PFSK-1 (cell line): ENCODE data around the gene RASAL2.

Experiments used
- FOXP2 ChIP-seq: optimal IDR thresholded peaks from 2 replicates; pipeline ENCODE3; 2011; ENCODE audit warnings: borderline replicate concordance, control low read depth, inconsistent platforms; ENCODE audit not compliant: insufficient read depth; ENCODE audit errors: extremely low read length, extremely low read depth
- POLR2AphosphoS5 ChIP-seq: IDR thresholded peaks from 2 replicates; pipeline ENCODE4 v1.6.1; 2012; ENCODE audit warnings: low read depth, mild to moderate bottlenecking, control low read depth, low read length, moderate library complexity
- SIN3A ChIP-seq: IDR thresholded peaks from 2 replicates; pipeline ENCODE4 v1.6.1; 2012; ENCODE audit warnings: mild to moderate bottlenecking, low read length, moderate library complexity, borderline replicate concordance; ENCODE audit not compliant: insufficient read depth
- TAF1 ChIP-seq: IDR thresholded peaks from 2 replicates; pipeline ENCODE4 v1.6.1; 2012; ENCODE audit warnings: low read length, control low read depth, borderline replicate concordance; ENCODE audit not compliant: insufficient read depth
- TF ChIP-seq, protein P1 (sequence below), 2 experiments: IDR thresholded peaks; 2 replicates each; pipeline versions ENCODE4 v1.6.1 to v1.8.0; 2011 to 2012; ENCODE audit warnings: low read depth in 2 of 2, low read length in 2 of 2, control low read depth in 1 of 2, inconsistent platforms in 1 of 2, mild to moderate bottlenecking in 1 of 2, moderate library complexity in 1 of 2; ENCODE audit not compliant: insufficient read depth in 1 of 2

The RASAL2 gene

DNA sequence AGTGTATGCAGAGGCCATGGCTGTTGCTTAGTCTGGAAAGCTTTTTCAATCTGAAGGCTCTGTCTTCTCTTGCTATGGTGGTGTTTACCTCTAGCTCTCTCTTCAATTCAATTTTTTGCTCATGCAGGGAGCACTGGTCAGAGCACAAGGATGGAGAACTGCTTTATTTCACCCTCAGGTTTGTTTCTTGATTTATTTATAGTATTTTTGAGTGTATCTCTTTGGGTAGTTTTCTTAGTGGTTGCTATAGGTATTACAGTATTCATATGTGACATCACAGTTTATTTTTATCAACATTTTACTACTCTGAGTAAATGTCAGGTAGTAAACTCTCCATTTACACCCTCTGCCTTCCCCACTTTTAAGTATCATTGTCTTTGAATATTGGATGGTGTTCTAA is 147.9 kb downstream of the RASAL2 start:
- TF ChIP-seq FOXP2 (no peak), POLR2AphosphoS5 (no peak), TAF1 (no peak), SIN3A (no peak)
- TF ChIP-seq, protein P1, sequence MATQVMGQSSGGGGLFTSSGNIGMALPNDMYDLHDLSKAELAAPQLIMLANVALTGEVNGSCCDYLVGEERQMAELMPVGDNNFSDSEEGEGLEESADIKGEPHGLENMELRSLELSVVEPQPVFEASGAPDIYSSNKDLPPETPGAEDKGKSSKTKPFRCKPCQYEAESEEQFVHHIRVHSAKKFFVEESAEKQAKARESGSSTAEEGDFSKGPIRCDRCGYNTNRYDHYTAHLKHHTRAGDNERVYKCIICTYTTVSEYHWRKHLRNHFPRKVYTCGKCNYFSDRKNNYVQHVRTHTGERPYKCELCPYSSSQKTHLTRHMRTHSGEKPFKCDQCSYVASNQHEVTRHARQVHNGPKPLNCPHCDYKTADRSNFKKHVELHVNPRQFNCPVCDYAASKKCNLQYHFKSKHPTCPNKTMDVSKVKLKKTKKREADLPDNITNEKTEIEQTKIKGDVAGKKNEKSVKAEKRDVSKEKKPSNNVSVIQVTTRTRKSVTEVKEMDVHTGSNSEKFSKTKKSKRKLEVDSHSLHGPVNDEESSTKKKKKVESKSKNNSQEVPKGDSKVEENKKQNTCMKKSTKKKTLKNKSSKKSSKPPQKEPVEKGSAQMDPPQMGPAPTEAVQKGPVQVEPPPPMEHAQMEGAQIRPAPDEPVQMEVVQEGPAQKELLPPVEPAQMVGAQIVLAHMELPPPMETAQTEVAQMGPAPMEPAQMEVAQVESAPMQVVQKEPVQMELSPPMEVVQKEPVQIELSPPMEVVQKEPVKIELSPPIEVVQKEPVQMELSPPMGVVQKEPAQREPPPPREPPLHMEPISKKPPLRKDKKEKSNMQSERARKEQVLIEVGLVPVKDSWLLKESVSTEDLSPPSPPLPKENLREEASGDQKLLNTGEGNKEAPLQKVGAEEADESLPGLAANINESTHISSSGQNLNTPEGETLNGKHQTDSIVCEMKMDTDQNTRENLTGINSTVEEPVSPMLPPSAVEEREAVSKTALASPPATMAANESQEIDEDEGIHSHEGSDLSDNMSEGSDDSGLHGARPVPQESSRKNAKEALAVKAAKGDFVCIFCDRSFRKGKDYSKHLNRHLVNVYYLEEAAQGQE (IDR thresholded peaks at IDR 0.05; ENCODE audit: insufficient read depth in 1 of 2, low read depth in 2 of 2, low read length in 2 of 2), result no peak

GRCh38 chr1:178243119-178243518 is 149.2 kb downstream of the RASAL2 start:
- TF ChIP-seq TAF1 (no peak), SIN3A (no peak), POLR2AphosphoS5 (no peak), FOXP2 (no peak)
- TF ChIP-seq, protein P1 (IDR thresholded peaks at IDR 0.05; ENCODE audit: insufficient read depth in 1 of 2, low read depth in 2 of 2, low read length in 2 of 2), result no peak

DNA sequence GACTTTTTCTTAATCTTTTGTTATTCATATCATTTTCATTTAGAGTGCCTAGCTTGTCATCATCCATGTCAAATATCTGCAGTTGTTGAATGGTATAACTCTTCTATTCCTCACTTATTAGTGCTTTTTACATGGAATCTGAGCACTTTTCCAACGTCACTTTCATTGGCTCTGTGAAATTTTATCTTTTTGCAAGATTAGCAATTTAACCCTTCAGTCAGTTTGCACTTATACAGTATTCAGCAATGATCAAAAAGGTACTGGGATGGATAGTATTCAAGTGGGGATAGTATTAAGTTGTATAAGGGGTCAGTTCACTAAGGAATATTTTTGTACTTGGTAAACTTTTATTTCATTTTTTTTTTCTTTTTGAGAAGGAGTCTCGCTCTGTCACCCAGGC is 150.0 kb downstream of the RASAL2 start:
- TF ChIP-seq FOXP2 (no peak), TAF1 (no peak), POLR2AphosphoS5 (no peak), SIN3A (no peak)
- TF ChIP-seq, protein P1 (IDR thresholded peaks at IDR 0.05; ENCODE audit: insufficient read depth in 1 of 2, low read depth in 2 of 2, low read length in 2 of 2), result no peak

- TF ChIP-seq SIN3A (no peak), FOXP2 (no peak), TAF1 (no peak), POLR2AphosphoS5 (no peak)
- TF ChIP-seq, protein P1 (IDR thresholded peaks at IDR 0.05; ENCODE audit: insufficient read depth in 1 of 2, low read depth in 2 of 2, low read length in 2 of 2), result no peak
These were observed 160.5 kb downstream of the RASAL2 start for GRCh38 chr1:178254433-178254832.

GRCh38 chr1:178258536-178258935 is 164.6 kb downstream of the RASAL2 start:
- TF ChIP-seq SIN3A, result no peak
- TF ChIP-seq POLR2AphosphoS5, result no peak
- TF ChIP-seq FOXP2, result no peak
- TF ChIP-seq, protein P1 (IDR thresholded peaks at IDR 0.05; ENCODE audit: insufficient read depth in 1 of 2, low read depth in 2 of 2, low read length in 2 of 2), result no peak
- no peak for TF ChIP-seq TAF1
